Peyer's patch (tissue), 4 donors: ENCODE results near the gene SDHA. TPM values are rescaled to one million over a fixed set of nuclear protein-coding genes. Genes with fewer than 3 reads are reported as not detected.
"Not testable (repeated sequence)": the region's sequence is repeated elsewhere in the genome, so short reads cannot be mapped to it uniquely, and the experiment has no call there.

Experiments used
- DNase-seq, 3 donors: peaks; one replicate each; pipeline ENCODE4 v3.0.0-alpha.2; 2017 to 2019
- H3K27ac ChIP-seq, 4 donors: fragments of 200-600 bp; sonication (generic); one replicate each; pipeline ENCODE4 v1.5.1; 2016 to 2019
- H3K27me3 ChIP-seq, 2 donors: fragments of 200-600 bp; sonication (generic); one replicate each; pipeline ENCODE4 v1.5.1; 2019
- H3K36me3 ChIP-seq, 3 donors: fragments of 200-600 bp; sonication (generic); one replicate each; pipeline ENCODE4 v1.5.1; 2016 to 2019
- H3K4me1 ChIP-seq, 4 donors: fragments of 200-600 bp; sonication (generic); one replicate each; pipeline ENCODE4 v1.5.1; 2016 to 2019
- H3K4me3 ChIP-seq, 4 donors: fragments of 200-600 bp; sonication (generic); 1 replicate in 3 of 4; 2 replicates in 1 of 4; pipeline ENCODE4 v1.5.1; 2016 to 2019; ENCODE audit warnings: mild to moderate bottlenecking in 1 of 4
- H3K9me3 ChIP-seq, 4 donors: fragments of 200-600 bp; sonication (generic); one replicate each; pipeline ENCODE4 v1.5.1; 2016 to 2019; ENCODE audit warnings: mild to moderate bottlenecking in 1 of 4
- POLR2A ChIP-seq, 2 donors: fragments of 450-650 bp; IDR thresholded peaks; one replicate each; pipeline ENCODE4 v1.5.1; 2017; ENCODE audit warnings: antibody characterized with exemption in 2 of 2, mild to moderate bottlenecking in 2 of 2, moderate library complexity in 2 of 2
- total RNA-seq, 4 donors: library from RNA; depleted of rRNA; stranded (reverse); fragments of >200 nt; gene quantifications; one replicate each; pipeline ENCODE4 v1.1.0, GENCODE V29; 2016
- TF ChIP-seq, protein P1 (sequence below), 6 experiments: fragments of 450-650 bp in 4 of 6; fragments of 200-600 bp in 2 of 6; sonication (generic) in 1 of 6; IDR thresholded peaks; one replicate each; pipeline ENCODE4 v1.5.1; 2017 to 2019; ENCODE audit warnings: antibody characterized with exemption in 6 of 6, mild to moderate bottlenecking in 3 of 6, moderate library complexity in 1 of 6

The SDHA gene
- total RNA-seq, 4 donors from 2014 or later: 94.9 to 253 (median 207) TPM

DNA sequence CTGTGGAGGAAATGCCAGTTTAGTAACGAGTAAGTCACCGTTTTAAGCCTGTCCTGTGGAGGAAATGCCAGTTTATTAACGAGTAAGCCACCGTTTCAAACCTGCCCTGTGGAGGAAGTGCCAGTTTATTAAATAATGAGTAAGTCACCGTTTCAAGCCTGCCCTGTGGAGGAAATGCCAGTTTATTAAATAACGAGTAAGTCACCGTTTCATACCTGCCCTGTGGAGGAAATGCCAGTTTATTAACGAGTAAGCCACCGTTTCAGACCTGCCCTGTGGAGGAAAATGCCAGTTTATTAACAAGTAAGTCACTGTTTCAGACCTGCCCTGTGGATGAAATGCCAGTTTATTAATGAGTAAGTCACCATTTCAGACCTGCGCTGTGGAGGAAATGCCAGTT is 34.4 kb downstream of the SDHA start:
- Histone ChIP-seq H3K9me3 (no peaks in the 10 kb centered on the region), H3K4me3 (no peak overlapping the region), H3K27ac (peak overlapping the region in 3 of 4 donors; percentile 72 to 88 (median 80)), H3K4me1 (peaks cover 0 to 8% (median 0%) of the 10 kb centered on the region in 4 donors), H3K36me3 (peaks cover 0 to 63% (median 0%) of the 10 kb centered on the region in 3 donors), H3K27me3 (no peaks in the 10 kb centered on the region)
- TF ChIP-seq, protein P1, sequence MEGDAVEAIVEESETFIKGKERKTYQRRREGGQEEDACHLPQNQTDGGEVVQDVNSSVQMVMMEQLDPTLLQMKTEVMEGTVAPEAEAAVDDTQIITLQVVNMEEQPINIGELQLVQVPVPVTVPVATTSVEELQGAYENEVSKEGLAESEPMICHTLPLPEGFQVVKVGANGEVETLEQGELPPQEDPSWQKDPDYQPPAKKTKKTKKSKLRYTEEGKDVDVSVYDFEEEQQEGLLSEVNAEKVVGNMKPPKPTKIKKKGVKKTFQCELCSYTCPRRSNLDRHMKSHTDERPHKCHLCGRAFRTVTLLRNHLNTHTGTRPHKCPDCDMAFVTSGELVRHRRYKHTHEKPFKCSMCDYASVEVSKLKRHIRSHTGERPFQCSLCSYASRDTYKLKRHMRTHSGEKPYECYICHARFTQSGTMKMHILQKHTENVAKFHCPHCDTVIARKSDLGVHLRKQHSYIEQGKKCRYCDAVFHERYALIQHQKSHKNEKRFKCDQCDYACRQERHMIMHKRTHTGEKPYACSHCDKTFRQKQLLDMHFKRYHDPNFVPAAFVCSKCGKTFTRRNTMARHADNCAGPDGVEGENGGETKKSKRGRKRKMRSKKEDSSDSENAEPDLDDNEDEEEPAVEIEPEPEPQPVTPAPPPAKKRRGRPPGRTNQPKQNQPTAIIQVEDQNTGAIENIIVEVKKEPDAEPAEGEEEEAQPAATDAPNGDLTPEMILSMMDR (IDR thresholded peaks at IDR 0.05): no peak
- TF ChIP-seq POLR2A (IDR thresholded peaks at IDR 0.05): no peak
- DNase-seq: no peak

DNA sequence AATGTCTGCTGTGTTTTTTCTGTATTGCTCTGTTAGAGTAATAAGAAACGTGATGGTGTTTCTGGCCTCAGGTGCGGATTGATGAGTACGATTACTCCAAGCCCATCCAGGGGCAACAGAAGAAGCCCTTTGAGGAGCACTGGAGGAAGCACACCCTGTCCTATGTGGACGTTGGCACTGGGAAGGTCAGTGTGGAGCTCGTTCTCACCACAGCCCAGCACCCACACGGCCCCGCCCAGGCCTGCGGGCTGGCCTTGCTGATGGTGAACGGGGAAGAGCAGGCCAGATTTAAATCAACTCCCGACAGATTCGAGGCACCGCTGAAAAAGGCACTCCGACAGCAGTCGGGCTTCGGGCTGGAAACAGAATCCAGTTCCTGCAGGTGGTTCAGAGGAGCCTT is 36.2 kb downstream of the SDHA start:
- peaks cover 0 to 60% (median 0%) of the 10 kb centered on the region in 3 donors for H3K36me3 ChIP-seq
- not testable (repeated sequence) for H3K4me3 ChIP-seq, DNase-seq, H3K4me1 ChIP-seq, H3K27me3 ChIP-seq, H3K9me3 ChIP-seq
- H3K27ac ChIP-seq: peak overlapping the region in 3 of 4 donors; percentile 12 to 88 (median 58)

DNA sequence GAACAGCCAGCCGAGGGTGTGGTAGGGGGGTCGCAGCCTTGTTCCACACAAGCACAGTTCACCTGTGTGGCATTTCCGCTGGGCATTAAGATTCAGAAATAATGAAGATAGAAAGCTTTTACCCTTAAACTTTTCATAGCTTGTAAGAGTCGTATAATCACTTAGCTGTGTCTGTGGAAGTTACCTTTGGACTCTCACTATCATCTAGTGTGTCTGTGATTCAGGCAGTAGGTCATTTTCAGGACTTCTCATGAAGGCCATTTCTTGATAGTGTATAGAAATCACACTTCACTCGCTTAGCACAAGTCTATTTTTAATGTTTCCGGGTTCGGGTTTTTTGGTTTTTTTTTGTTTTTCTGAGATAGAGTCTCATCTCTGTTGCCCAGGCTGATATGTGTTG is 37.0 kb downstream of the SDHA start:
- H3K27ac ChIP-seq: peak overlapping the region in 3 of 4 donors; percentile 27 to 88 (median 58)
- H3K36me3 ChIP-seq: peaks cover 0 to 58% (median 0%) of the 10 kb centered on the region in 3 donors
- H3K9me3 ChIP-seq, H3K4me1 ChIP-seq, H3K27me3 ChIP-seq, H3K4me3 ChIP-seq, DNase-seq: not testable (repeated sequence)

DNA sequence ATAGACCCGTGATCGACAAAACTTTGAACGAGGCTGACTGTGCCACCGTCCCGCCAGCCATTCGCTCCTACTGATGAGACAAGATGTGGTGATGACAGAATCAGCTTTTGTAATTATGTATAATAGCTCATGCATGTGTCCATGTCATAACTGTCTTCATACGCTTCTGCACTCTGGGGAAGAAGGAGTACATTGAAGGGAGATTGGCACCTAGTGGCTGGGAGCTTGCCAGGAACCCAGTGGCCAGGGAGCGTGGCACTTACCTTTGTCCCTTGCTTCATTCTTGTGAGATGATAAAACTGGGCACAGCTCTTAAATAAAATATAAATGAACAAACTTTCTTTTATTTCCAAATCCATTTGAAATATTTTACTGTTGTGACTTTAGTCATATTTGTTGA is 38.2 kb downstream of the SDHA start:
- H3K4me3 ChIP-seq, H3K9me3 ChIP-seq, H3K27me3 ChIP-seq, H3K4me1 ChIP-seq: not testable (repeated sequence)
- DNase-seq: peak in 2 of 3 donors; percentile 65 to 85
- TF ChIP-seq, protein P1 (IDR thresholded peaks at IDR 0.05): peak in 1 of 6 experiments; percentile 12
- H3K27ac ChIP-seq: peak overlapping the region in 2 of 4 donors; percentile 72 to 88
- peaks cover 0 to 58% (median 0%) of the 10 kb centered on the region in 3 donors for H3K36me3 ChIP-seq

DNA sequence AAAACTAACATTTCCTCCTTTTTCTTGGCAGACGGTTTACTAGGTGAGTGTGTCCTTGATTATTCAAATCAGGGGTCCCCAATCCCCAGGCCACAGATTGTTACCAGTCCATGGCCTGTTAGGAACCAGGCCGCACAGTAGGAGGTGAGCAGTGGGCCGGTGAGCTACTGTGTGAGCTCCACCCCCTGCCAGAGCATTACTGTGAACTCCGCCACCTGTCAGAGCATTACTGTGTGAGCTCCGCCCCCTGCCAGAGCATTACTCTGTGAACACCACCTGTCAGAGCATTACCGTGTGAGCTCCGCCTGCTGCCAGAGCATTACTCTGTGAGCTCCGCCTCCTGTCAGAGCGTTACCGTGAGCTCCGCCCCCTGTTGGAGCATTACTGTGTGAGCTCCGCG is 39.0 kb downstream of the SDHA start:
- Histone ChIP-seq H3K27me3 (no peaks in the 10 kb centered on the region), H3K9me3 (no peaks in the 10 kb centered on the region), H3K36me3 (peaks cover 0 to 55% (median 0%) of the 10 kb centered on the region in 3 donors), H3K27ac (peak overlapping the region in 3 of 4 donors; percentile 62 to 85 (median 72)), H3K4me3 (no peak overlapping the region), H3K4me1 (peaks cover 0 to 6% (median 0%) of the 10 kb centered on the region in 4 donors)
- no peak for TF ChIP-seq POLR2A (IDR thresholded peaks at IDR 0.05)
- TF ChIP-seq, protein P1 (IDR thresholded peaks at IDR 0.05): no peak
- no peak for DNase-seq

DNA sequence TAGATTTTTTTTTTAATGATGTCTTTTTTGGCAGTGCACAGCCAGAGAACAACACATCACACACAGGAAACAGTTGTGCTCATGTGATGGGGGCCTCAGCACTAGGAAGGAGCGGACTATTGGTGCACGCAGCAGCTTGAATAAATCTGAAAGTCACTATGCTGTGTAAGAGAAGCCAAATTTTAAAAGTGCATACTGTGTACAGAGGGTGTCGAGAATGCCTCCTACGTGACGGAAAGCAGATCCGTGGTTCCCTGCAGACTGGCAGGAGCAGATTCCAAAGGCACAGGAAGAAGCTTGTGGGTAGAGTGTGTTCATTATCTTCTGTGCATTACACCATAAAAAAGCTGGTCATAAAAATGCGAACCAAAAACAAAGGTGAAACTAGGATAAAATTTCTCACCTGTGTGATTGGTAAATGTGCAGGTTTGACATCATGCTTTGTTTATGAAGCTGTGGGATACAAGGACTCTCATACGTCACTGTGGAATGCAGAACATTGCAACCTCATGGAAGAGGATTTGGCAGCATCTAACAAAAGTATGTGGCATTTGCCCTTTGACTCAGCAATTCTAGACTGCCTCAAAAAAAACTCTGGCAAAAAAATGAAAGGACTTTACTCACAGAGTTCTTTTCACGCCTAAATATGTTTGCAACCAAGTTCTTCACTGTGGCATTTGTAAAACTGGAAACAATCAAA is 45.3 kb downstream of the SDHA start:
- H3K36me3 ChIP-seq: peaks cover 0 to 37% (median 0%) of the 10 kb centered on the region in 3 donors
- not testable (repeated sequence) for H3K9me3 ChIP-seq, H3K4me1 ChIP-seq, DNase-seq, H3K27me3 ChIP-seq, H3K4me3 ChIP-seq
- peak overlapping the region in 1 of 4 donors; percentile 54 for H3K27ac ChIP-seq

DNA sequence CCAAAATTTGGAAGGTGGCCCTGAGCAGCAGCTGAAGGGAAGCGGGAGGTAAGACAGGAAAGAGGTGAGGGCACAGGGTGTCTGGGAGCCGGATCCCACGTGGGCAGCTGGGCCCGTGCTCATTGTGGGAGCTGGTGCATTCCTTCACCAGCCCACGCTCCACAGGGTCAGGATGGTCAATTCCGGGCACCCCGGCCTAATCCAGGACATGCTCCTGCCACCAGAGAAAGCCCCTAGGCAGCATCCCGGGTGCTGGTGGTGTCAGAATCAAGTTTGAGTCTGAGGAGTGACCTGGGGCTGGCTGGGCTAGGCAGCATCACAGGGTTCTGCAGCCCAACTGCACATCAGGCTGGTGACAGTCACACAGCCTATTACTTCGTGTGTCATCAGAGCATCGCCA is 46.2 kb downstream of the SDHA start:
- H3K9me3 ChIP-seq: no peaks in the 10 kb centered on the region
- peaks cover 0 to 28% (median 0%) of the 10 kb centered on the region in 3 donors for H3K36me3 ChIP-seq
- H3K4me1 ChIP-seq: no peaks in the 10 kb centered on the region
- DNase-seq: no peak
- TF ChIP-seq, protein P1 (IDR thresholded peaks at IDR 0.05): no peak
- TF ChIP-seq POLR2A (IDR thresholded peaks at IDR 0.05): no peak
- peak overlapping the region in 1 of 4 donors; percentile 54 for H3K27ac ChIP-seq
- no peaks in the 10 kb centered on the region for H3K27me3 ChIP-seq
- no peak overlapping the region for H3K4me3 ChIP-seq

DNA sequence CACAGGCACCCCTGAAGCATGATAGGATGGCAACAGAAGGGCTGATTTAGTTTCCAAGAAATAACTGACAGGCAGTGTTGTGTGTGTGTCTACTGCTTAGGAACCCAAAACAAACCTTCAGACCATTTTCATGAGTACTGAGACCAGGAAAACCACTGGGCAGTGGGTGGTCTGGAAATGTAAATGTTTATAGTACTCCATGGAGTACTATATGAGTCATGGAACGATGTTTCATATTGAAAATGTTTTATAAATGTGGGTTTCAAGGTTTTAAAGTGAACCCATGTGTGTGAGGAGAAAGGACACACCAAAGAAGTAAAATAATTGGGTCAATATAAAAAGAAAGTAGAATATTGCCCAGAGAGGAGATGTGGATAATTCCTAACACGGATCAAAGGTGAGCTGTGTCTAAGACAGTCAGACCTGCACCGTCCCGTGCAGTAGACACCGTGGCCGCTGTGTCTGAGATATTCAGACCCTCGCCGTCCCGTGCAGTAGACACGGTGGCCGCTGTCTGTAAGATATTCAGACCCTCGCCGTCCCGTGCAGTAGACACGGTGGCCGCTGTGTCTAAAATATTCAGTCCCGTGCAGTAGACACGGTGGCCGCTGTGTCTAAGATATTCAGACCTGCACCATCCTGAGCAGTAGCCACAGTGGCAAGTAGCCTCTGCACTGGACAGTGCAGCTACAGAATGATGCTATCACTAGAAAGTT is 48.3 kb downstream of the SDHA start:
- not testable (repeated sequence) for H3K4me3 ChIP-seq, H3K27ac ChIP-seq, DNase-seq, H3K4me1 ChIP-seq, H3K9me3 ChIP-seq, H3K27me3 ChIP-seq
- peaks cover 0 to 24% (median 0%) of the 10 kb centered on the region in 3 donors for H3K36me3 ChIP-seq
